GM21515 (cell line): ENCODE measurements around the gene FILIP1L.
A peak's percentile ranks its signal among the peaks of the same experiment; 100 is the strongest.
"Not testable (repeated sequence)": the region's sequence is repeated elsewhere in the genome, so short reads cannot be mapped to it uniquely, and the experiment has no call there.

ENCODE experiments used
- ATAC-seq: cut with Tn5 transposase; IDR thresholded peaks from one replicate; pipeline ENCODE4 v1.9.1; 2021; ENCODE audit not compliant: unreplicated experiment

The FILIP1L gene

GRCh38 chr3:100075851-100076730 lies 38.2 kb downstream of the FILIP1L start:
- no peak for ATAC-seq

DNA sequence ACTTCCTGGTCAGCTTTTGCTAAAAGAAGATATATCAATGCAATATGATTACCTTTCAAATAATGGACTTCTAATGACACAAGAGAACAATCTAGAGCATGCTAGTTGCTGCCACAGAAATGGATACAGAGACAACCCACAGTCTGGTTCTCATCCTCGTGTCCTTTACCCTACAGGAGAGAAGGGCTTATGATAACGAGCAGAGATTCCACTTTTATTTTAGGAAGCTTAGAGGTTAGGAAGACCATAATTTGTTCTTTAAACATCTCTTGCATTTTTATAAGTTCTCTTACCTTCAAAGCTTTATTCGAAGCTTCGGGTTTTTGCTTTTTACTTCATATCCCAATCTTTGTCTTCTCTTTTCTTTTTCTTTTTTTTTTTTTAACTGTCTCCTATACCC lies 39.1 kb downstream of the FILIP1L start:
- no peak for ATAC-seq

- ATAC-seq, result no peak
Measured at GRCh38 chr3:100073714-100074307, 40.5 kb downstream of the FILIP1L start.

DNA sequence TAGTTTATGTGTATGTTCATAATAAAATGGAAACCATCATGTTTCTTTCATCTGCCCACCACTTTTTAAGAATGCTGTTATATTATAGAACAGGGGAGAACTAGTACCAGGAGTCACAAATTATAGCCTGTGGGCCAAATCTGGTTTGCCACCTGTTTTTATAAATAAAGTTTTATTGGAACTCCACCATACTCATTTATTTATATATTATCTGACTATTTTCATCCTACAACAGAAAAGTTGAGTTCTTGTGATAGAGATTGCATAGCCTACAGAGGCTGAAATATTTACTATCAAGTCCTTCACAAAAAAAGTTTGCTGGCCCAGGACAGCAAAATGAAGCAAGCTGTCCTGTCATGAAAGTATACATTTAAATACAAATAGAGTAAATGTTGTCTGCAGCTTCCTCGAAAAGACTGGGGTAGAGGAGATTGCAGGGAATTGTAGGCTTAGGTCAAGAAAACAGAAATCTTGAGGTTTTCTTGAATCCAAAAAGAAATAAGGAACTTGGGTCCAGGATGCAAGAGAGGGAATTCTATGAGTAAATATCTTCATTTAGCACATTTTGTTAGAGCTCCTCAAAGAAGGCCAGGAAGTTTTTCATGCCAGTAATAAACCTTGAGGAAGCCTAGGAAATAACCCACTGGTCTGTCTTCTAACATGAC lies 41.1 kb downstream of the FILIP1L start:
- ATAC-seq, result no peak

DNA sequence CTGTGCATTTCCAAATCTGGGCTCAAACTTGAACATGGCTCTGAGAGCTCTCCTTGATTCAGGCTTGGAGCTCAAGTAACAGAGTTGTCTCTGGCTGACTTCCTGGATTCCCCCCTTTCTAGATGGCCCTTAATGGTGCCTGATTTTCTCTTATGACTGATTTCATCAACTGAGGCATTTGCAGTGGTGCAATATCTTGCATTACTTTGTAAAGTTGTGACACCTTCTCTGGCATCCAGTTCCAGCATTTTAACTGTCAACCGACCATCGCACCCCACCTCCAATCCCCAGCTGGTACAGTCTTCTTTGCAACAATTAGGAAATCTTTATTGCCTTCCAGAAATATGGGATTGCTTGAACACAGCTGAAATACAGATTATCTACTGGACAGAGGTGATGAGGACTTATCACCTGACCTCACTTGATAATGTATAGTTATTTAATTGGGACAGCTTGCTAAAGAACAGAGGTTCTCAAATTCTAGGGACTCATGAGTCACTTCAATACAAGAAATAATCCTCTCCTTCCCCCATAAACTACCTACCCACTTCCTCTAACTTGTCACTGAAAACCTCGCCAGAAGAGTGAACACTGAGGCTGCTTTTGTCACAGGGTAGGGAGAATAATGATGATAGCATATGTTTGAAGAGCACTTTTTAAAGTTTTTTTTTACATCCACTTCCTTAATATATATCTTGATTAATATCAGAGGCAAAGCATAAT lies 41.8 kb downstream of the FILIP1L start:
- ATAC-seq, result no peak

GRCh38 chr3:100069472-100069871 lies 44.8 kb downstream of the FILIP1L start:
- no peak for ATAC-seq

DNA sequence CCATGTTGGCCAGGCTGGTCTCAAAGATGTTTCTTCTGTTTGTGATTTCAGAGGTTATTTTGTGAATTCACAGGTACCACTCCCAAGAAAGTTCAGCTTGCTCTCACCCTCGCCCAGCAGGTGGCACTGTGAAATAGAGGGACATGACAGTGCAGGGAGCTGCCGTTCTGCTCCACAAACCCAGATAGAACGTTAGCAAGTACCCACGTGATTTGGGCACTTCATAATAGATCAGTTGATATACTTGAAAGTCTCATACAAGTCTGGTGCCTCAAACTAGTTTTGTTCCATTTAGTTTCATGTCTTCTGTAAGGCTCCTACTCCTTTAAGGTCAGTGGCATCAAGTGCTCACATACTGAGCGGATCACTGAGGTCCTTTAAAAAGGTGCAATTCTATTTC lies 45.5 kb downstream of the FILIP1L start:
- peak; percentile 61 for ATAC-seq

- no peak for ATAC-seq
Measured at GRCh38 chr3:100067589-100067988, 46.7 kb downstream of the FILIP1L start.

DNA sequence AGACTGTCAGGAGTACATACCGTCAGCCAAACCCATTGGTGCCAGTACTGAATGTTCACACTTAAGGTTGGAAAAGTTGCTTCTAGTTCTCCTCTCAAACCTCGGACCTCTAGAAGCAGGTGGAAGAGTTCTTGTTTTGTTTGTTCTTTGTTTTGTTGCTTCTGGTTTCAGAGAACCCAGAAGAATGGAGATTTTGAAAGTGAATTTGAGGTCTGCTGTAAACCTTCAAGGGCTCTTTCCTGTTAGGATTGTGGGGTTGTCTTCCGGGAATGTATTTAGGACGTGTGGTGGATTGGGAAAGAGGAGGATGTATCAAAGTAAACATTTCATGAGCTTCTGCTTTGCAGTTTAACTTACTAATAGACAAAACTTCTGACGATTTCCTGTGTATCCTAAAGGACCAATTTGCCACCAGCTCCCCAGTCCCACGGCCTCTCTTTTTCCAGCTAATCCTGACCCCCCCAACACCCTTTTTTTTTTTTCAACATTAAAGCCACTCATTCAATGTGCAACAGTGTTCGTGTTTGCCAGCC lies 50.3 kb downstream of the FILIP1L start:
- ATAC-seq, result no peak

- no peak for ATAC-seq
Measured at GRCh38 chr3:100062665-100063064, 51.6 kb downstream of the FILIP1L start.

DNA sequence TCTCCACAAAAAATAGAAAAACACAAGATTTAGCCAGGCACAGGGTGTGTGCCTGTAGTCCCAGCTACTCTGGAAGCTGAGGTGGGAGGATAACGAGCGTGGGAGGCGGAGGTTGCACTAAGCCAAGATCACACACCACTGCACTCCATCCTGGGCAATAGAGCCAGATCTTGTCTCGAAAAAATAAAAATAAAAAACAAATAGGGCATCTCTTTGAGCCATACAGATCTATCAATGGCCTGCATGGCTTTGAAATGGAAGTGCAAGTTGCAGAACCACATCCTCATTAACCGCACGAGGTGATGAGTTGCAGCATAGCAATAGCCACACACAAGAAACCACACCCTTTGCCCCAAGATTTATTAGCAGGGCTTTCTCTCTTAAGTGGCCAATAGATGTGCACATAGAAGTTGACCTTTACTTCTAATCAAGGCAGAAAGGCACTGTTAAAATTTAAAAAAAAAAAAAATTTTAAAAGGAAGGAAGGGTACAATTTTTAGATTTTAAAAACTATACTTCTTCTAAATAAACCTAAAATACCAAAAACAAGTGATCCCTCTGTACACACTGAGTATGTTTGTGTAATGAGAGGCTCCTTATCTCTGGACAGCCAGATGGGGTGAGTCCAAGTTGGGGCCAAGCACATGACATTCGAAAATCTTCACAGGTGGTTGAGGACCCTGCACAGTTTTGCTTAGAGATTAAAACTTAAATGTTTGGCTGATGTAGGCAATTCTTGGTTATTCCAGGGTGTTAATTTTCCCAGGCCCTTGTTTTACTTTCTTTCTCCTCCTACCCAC lies 53.4 kb downstream of the FILIP1L start:
- peak; percentile 59 for ATAC-seq

DNA sequence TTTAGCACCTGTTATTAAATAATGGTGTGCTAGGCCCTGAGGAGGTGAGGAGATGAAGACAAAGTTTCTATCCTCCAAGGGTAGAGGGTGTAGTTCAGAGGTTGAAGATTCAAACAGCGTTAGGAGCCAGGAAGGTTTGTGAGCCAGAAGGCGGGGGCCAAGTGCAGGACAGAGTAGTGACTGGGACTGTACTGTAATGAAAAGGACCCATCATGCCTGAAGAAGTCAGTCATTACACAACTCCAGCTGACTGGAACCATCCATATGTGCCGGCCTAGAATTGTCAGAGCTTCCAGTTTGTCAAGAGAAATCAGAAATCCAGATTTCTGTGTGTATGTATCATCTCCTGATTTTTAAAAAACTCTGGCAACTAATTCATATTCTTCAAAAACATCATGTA lies 54.8 kb downstream of the FILIP1L start:
- ATAC-seq, result no peak

GRCh38 chr3:100057716-100058575 lies 56.4 kb downstream of the FILIP1L start:
- no peak for ATAC-seq

DNA sequence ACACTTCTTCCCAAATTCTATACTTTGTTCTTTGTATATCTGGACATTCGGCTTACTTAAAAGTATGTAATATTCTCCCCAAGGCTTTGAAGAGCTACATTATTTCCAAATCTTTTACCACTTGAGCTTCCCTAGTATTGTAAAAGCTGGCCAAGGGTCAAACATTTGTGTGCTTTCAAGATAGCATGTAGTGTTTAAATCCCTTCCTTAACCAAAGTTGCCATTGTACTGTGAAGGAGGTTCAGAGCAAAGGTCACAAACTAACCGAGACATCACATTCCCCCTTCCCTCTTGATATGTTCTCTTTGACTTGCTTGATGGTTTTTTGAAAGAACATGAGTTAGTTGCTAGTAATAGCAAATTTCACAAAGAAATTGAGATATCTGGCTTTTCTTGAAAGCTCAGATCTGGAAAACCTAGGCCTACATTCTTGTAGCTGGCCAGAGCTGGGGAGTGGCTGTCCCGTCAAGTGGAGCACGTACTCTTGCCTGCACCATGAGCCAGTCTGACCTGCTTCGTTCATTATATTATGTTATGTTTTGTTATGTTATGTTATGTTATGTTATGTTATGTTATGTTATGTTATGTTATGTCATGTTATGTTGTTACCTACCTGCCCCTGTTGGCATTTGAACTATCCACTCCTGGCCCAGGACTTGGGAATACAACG lies 60.2 kb downstream of the FILIP1L start:
- no peak for ATAC-seq

DNA sequence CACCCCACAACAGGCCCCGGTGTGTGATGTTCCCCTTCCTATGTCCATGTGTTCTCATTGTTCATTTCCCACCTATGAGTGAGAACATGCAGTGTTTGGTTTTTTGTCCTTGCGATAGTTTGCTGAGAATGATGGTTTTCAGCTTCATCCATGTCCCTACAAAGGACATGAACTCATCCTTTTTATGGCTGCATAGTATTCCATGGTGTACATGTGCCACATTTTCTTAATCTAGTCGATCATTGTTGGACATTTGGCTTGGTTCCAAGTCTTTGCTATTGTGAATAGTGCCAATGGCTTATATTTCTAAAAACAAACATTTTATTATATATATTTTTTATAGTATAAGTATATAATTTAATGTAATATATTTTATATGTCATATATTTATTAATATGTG lies 62.8 kb downstream of the FILIP1L start:
- ATAC-seq, result not testable (repeated sequence)

GRCh38 chr3:100048248-100048647 lies 66.1 kb downstream of the FILIP1L start:
- no peak for ATAC-seq

DNA sequence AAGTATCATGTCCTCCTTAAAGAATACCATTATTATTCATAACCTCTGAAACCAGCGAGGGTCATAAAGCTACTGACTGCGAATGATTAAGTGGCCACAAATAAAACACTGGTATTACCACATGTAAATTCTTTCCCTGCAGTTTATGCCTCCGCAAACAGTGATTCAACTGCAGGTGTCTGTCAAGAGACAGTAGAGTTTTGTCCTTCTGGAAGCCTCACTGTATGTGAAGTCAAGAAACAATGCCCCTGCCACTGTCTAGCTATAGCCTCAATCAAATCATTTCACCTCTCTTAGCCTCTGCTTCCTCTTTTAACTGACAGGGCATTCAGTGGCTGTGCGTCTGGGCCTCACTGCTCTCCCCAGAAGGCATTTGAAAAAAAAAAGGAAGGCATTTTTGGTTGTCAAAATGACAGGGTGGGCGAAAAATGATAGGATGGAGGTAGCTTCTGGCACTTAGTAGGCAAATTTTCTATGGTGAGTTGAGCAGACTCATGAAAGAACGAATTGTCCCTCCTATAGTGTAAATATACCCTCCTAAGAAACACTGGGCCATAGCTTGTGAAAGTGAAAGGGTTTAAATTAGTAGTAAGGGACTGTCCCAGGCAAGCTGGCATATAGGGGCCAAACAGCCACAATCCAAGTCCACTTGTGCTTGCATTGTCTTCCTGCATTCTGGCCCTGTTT lies 66.7 kb downstream of the FILIP1L start:
- peak; percentile 65 for ATAC-seq

DNA sequence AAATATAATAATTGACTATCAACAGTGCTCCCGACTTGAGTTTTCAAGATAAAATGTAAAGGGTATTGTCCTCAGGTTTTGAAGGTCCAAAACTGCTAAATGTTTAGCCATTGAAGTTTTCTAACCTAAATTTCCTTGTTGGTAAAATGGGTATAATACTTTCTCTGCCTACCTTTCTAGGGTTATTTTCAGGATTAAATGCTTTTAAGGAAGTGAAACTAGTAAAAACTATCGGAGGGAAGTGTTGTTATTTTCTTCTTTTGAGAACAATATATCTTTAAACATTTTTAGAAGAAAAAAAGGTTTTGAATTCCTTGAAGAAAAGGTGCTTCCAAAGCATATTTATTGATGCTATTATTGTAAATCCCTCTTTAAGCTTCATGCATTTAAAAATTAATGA lies 67.3 kb downstream of the FILIP1L start:
- ATAC-seq, result no peak
